ENCODE results near the gene CTTNBP2.

GRCh38 chr7:117673839-117674238, 199.4 kb downstream of the CTTNBP2 start:
- TF ChIP-seq CTCF (IDR thresholded peaks at IDR 0.05): peak; percentile 59
- TF ChIP-seq, protein P1, sequence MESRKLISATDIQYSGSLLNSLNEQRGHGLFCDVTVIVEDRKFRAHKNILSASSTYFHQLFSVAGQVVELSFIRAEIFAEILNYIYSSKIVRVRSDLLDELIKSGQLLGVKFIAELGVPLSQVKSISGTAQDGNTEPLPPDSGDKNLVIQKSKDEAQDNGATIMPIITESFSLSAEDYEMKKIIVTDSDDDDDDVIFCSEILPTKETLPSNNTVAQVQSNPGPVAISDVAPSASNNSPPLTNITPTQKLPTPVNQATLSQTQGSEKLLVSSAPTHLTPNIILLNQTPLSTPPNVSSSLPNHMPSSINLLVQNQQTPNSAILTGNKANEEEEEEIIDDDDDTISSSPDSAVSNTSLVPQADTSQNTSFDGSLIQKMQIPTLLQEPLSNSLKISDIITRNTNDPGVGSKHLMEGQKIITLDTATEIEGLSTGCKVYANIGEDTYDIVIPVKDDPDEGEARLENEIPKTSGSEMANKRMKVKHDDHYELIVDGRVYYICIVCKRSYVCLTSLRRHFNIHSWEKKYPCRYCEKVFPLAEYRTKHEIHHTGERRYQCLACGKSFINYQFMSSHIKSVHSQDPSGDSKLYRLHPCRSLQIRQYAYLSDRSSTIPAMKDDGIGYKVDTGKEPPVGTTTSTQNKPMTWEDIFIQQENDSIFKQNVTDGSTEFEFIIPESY (IDR thresholded peaks at IDR 0.05; ENCODE audit: borderline replicate concordance, low read depth): no peak
- TF ChIP-seq REST (IDR thresholded peaks at IDR 0.05; ENCODE audit: low read depth, low read length): no peak
- no peak for TF ChIP-seq IRF3 (IDR thresholded peaks at IDR 0.05; ENCODE audit: low read depth, low read length)
- no peak for TF ChIP-seq TAF1 (IDR thresholded peaks at IDR 0.05; ENCODE audit: borderline replicate concordance, low read depth, low read length)
- TF ChIP-seq POLR2AphosphoS5 (IDR thresholded peaks at IDR 0.05; ENCODE audit: low read depth, low read length): no peak
- no peak for TF ChIP-seq ELF1 (IDR thresholded peaks at IDR 0.05)
- no peak for TF ChIP-seq EZH2phosphoT487 (IDR thresholded peaks at IDR 0.05; ENCODE audit: borderline replicate concordance, low read depth)
- TF ChIP-seq, protein P2, sequence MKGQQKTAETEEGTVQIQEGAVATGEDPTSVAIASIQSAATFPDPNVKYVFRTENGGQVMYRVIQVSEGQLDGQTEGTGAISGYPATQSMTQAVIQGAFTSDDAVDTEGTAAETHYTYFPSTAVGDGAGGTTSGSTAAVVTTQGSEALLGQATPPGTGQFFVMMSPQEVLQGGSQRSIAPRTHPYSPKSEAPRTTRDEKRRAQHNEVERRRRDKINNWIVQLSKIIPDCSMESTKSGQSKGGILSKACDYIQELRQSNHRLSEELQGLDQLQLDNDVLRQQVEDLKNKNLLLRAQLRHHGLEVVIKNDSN (IDR thresholded peaks at IDR 0.05; ENCODE audit: borderline replicate concordance, low read depth): no peak
- TF ChIP-seq NRF1 (IDR thresholded peaks at IDR 0.05; ENCODE audit: low read depth, low read length): no peak
- no peak for TF ChIP-seq RFX5 (IDR thresholded peaks at IDR 0.05; ENCODE audit: low read length)
- no peak for TF ChIP-seq JUND (IDR thresholded peaks at IDR 0.05)
- TF ChIP-seq EP300 (IDR thresholded peaks at IDR 0.05; ENCODE audit: borderline replicate concordance in 1 of 2, low read depth in 1 of 2, low read length in 1 of 2): no peak
